Esophagus muscularis mucosa (tissue), 4 donors: ENCODE data around the gene DNM3. TPM values are rescaled to one million over a fixed set of nuclear protein-coding genes. Genes with fewer than 3 reads are reported as not detected.

Source experiments
- DNase-seq: peaks from one replicate; pipeline ENCODE4 v3.0.0-alpha.2; 2017; ENCODE audit errors: extremely low spot score
- H3K27ac ChIP-seq, 4 donors: fragments of 200-600 bp; sonication (generic); replicated peaks in 1 of 4; 1 replicate in 3 of 4; 2 replicates in 1 of 4; pipeline ENCODE4 v1.5.1; 2016 to 2019; ENCODE audit warnings: mild to moderate bottlenecking in 1 of 4
- H3K27me3 ChIP-seq, 4 donors: fragments of 200-600 bp; sonication (generic); one replicate each; pipeline versions ENCODE4 v1.5.1 to v1.6.0; 2016 to 2019
- H3K36me3 ChIP-seq, 4 donors: fragments of 200-600 bp; sonication (generic); one replicate each; pipeline ENCODE4 v1.5.1; 2016 to 2019
- H3K4me1 ChIP-seq, 4 donors: fragments of 200-600 bp; sonication (generic); one replicate each; pipeline ENCODE4 v1.5.1; 2016 to 2019
- H3K4me3 ChIP-seq, 4 donors: fragments of 200-600 bp; sonication (generic); 1 replicate in 2 of 4; 2 replicates in 2 of 4; pipeline ENCODE4 v1.5.1; 2016 to 2019; ENCODE audit warnings: mild to moderate bottlenecking in 4 of 4, moderate library complexity in 1 of 4
- H3K9me3 ChIP-seq, 4 donors: fragments of 200-600 bp; sonication (generic); 1 replicate in 3 of 4; 2 replicates in 1 of 4; pipeline ENCODE4 v1.5.1; 2016 to 2019
- CTCF ChIP-seq, 3 experiments: fragments of 200-600 bp in 2 of 3; fragments of 450-650 bp in 1 of 3; sonication (generic) in 2 of 3; IDR thresholded peaks; one replicate each; pipeline ENCODE4 v1.5.1; 2017 to 2019; ENCODE audit warnings: antibody characterized with exemption in 3 of 3, mild to moderate bottlenecking in 2 of 3, moderate library complexity in 1 of 3
- EP300 ChIP-seq: sonication (generic); formaldehyde crosslinking; IDR thresholded peaks from one replicate; pipeline ENCODE4 v1.6.1; 2017; ENCODE audit warnings: antibody characterized with exemption
- POLR2A ChIP-seq: fragments of 450-650 bp; IDR thresholded peaks from one replicate; pipeline ENCODE4 v1.6.1; 2017; ENCODE audit warnings: antibody characterized with exemption, moderate library complexity, mild to moderate bottlenecking, low read depth
- POLR2AphosphoS5 ChIP-seq, 2 donors: sonication (generic); formaldehyde crosslinking; IDR thresholded peaks; one replicate each; pipeline ENCODE4 v1.6.1; 2017; ENCODE audit warnings: antibody characterized with exemption in 2 of 2
- WGBS: methylation state at CpG from one replicate; pipeline ENCODE4 v1.1.5; 2018; 5-methylcytosine and 5-hydroxymethylcytosine counted together
- intact Hi-C: fragments of 100-400 bp; cut with DNase I; formaldehyde crosslinking; loops from one replicate; pipeline ENCODE4 v1.15.1; 2023
- total RNA-seq, 4 donors: library from RNA; depleted of rRNA; stranded (reverse); fragments of >200 nt; gene quantifications; one replicate each; pipeline versions ENCODE4 v1.1.0 to v1.2.1, GENCODE V29; 2016

DNM3 gene
- total RNA-seq, 4 donors from 2014 or later = 3.3 to 6.4 (median 3.9) TPM

DNA sequence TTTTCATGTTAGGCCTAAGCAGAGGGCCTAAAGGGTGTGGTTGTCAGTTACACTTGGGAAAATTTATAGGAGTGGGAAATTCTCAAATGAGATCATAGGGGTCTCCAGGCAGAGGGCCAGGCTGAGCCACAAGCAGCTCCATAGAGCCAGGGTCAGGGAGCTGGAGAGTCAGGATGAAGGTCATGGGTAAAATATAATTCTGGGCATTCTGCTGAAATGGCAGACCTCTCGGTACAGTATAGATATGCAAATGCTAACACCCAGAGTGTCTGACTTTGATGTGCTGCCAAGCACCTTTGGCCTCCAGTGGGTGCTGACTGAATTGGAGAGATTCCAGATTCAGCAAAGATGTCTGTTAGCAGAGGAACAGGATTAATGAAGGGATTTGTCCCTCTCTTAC, 40.1 kb downstream of the DNM3 start:
- Histone ChIP-seq H3K27me3 (no peaks in the 10 kb centered on the region), H3K36me3 (no peaks in the 10 kb centered on the region), H3K4me1 (no peaks in the 10 kb centered on the region), H3K9me3 (no peaks in the 10 kb centered on the region), H3K4me3 (no peak overlapping the region), H3K27ac (no peak overlapping the region)
- TF ChIP-seq CTCF (IDR thresholded peaks at IDR 0.05) = no peak
- TF ChIP-seq POLR2AphosphoS5 (IDR thresholded peaks at IDR 0.05) = no peak
- no peak for TF ChIP-seq EP300
- TF ChIP-seq POLR2A = no peak
- WGBS = 57% methylated on average over 1 of the region's 1 CpG
- no peak for DNase-seq
- intact Hi-C loops = no loop called here

DNA sequence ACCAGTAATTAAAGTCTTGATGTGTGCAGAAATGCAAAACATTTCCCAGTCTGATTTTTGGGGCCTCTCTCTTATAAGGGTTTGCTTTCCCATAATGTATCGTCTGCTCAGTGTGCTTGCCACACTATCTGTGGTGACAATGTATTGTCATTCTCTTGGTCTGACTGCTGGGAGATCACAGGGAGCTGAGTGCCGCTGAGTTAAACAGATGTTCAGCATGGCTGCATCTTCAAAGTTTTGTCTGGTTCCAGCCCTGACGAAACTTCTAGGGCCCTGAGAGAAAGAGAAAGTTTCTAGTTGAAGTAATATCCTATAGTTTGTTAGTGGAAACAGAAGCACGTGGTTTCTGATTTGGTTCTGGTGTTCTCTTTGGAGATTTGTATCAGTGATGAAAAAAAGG, 42.6 kb downstream of the DNM3 start:
- H3K36me3 ChIP-seq = no peaks in the 10 kb centered on the region
- WGBS = 85% methylated on average over 4 of the region's 4 CpGs
- no peaks in the 10 kb centered on the region for H3K27me3 ChIP-seq
- no peaks in the 10 kb centered on the region for H3K4me1 ChIP-seq
- H3K4me3 ChIP-seq = no peak overlapping the region
- H3K27ac ChIP-seq = no peak overlapping the region
- intact Hi-C loops = no loop called here
- TF ChIP-seq POLR2AphosphoS5 (IDR thresholded peaks at IDR 0.05) = no peak
- no peak for TF ChIP-seq EP300
- TF ChIP-seq POLR2A = no peak
- TF ChIP-seq CTCF (IDR thresholded peaks at IDR 0.05) = no peak
- H3K9me3 ChIP-seq = no peaks in the 10 kb centered on the region
- no peak for DNase-seq

GRCh38 chr1:171884475-171884874, 43.2 kb downstream of the DNM3 start:
- DNase-seq = no peak
- Histone ChIP-seq H3K4me3 (no peak overlapping the region), H3K27me3 (no peaks in the 10 kb centered on the region), H3K27ac (no peak overlapping the region), H3K4me1 (no peaks in the 10 kb centered on the region), H3K9me3 (no peaks in the 10 kb centered on the region), H3K36me3 (no peaks in the 10 kb centered on the region)
- intact Hi-C loops = no loop called here
- 78% methylated on average over 1 of the region's 1 CpG for WGBS
- TF ChIP-seq CTCF (IDR thresholded peaks at IDR 0.05) = no peak
- TF ChIP-seq POLR2AphosphoS5 (IDR thresholded peaks at IDR 0.05) = no peak
- no peak for TF ChIP-seq POLR2A
- no peak for TF ChIP-seq EP300

DNA sequence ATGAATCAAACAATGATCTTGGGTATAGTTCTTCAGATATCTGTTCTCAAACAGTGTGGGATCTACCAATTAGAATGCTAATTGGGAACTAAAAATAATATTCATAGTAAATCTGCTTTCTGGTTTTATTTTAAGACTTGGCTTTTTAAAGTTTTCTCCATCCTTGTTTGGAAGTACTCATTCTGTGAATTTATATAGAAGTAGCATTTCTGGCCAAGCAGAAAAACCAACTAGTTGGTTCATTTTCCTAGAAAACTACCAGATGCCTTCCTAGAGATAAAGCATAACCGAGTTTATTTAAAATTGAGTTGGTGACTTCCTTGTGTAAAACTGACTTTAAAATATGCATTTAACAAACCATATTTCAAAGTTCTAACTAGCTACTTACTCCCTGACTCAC, 48.8 kb downstream of the DNM3 start:
- Histone ChIP-seq H3K4me3 (no peak overlapping the region), H3K27ac (no peak overlapping the region), H3K27me3 (no peaks in the 10 kb centered on the region), H3K4me1 (no peaks in the 10 kb centered on the region), H3K36me3 (no peaks in the 10 kb centered on the region), H3K9me3 (no peaks in the 10 kb centered on the region)
- no peak for DNase-seq
- intact Hi-C loops = no loop called here
- WGBS = 48% methylated on average over 1 of the region's 1 CpG
- TF ChIP-seq POLR2A (no peak), EP300 (no peak), POLR2AphosphoS5 (IDR thresholded peaks at IDR 0.05) (no peak), CTCF (IDR thresholded peaks at IDR 0.05) (no peak)

- intact Hi-C loops = no loop called here
- no peak overlapping the region for H3K4me3 ChIP-seq
- TF ChIP-seq CTCF (IDR thresholded peaks at IDR 0.05) (no peak), POLR2A (no peak), EP300 (no peak), POLR2AphosphoS5 (IDR thresholded peaks at IDR 0.05) (no peak)
- DNase-seq = no peak
- no peaks in the 10 kb centered on the region for H3K27me3 ChIP-seq
- H3K27ac ChIP-seq = no peak overlapping the region
- H3K9me3 ChIP-seq = no peaks in the 10 kb centered on the region
- H3K36me3 ChIP-seq = no peaks in the 10 kb centered on the region
- no peaks in the 10 kb centered on the region for H3K4me1 ChIP-seq
- WGBS = 92% methylated on average over 2 of the region's 2 CpGs
Measured at GRCh38 chr1:171896936-171897703, 55.8 kb downstream of the DNM3 start.
